NT2/D1 (cell line): Measurements from ENCODE around the gene LZTR1.
"Not testable (repeated sequence)": the region's sequence is repeated elsewhere in the genome, so short reads cannot be mapped to it uniquely, and the experiment has no call there.

Experiments
- DNase-seq: peaks from one replicate; pipeline ENCODE4 v3.0.0-alpha.2; 2011; ENCODE audit warnings: low read depth, low spot score
- H3K27me3 ChIP-seq: 2 replicates; pipeline ENCODE4 v1.6.0; 2011; ENCODE audit warnings: mild to moderate bottlenecking; ENCODE audit not compliant: insufficient read length, insufficient read depth
- H3K36me3 ChIP-seq: 2 replicates; pipeline ENCODE4 v1.6.1; 2011; ENCODE audit warnings: mild to moderate bottlenecking, low read length, mixed read lengths; ENCODE audit not compliant: insufficient read depth, insufficient read length
- H3K4me1 ChIP-seq: 2 replicates; pipeline ENCODE4 v1.5.1; 2011; ENCODE audit not compliant: insufficient read depth, insufficient read length
- H3K4me3 ChIP-seq: 2 replicates; pipeline ENCODE4 v1.5.1; 2011; ENCODE audit warnings: low read depth; ENCODE audit not compliant: insufficient read length
- H3K9ac ChIP-seq: 2 replicates; pipeline ENCODE4 v1.6.0; 2011; ENCODE audit warnings: low read depth; ENCODE audit not compliant: insufficient read length
- H3K9me3 ChIP-seq: 2 replicates; pipeline ENCODE4 v1.5.1; 2011; ENCODE audit warnings: mild to moderate bottlenecking, low read length; ENCODE audit not compliant: insufficient read depth
- SUZ12 ChIP-seq: IDR thresholded peaks from 2 replicates; pipeline ENCODE4 v1.6.1; 2011; ENCODE audit not compliant: insufficient read length, insufficient read depth; ENCODE audit errors: extremely low read depth
- YY1 ChIP-seq: IDR thresholded peaks from 2 replicates; pipeline ENCODE4 v1.6.1; 2011; ENCODE audit not compliant: insufficient read length, insufficient read depth
- ZNF274 ChIP-seq: IDR thresholded peaks from 2 replicates; pipeline ENCODE4 v1.6.1; 2011; ENCODE audit warnings: mild to moderate bottlenecking, low read depth, low read length

LZTR1 gene

GRCh38 chr22:20998411-20999336 is 16.6 kb downstream of the LZTR1 start:
- DNase-seq, result no peak
- H3K9ac ChIP-seq, result no peak overlapping the region
- no peaks in the 10 kb centered on the region for H3K9me3 ChIP-seq
- H3K4me3 ChIP-seq, result no peak overlapping the region
- H3K27me3 ChIP-seq, result no peaks in the 10 kb centered on the region
- no peak for TF ChIP-seq SUZ12
- TF ChIP-seq YY1, result no peak
- no peak for TF ChIP-seq ZNF274
- H3K4me1 ChIP-seq, result peaks cover 2% of the 10 kb centered on the region
- peaks cover 69% of the 10 kb centered on the region for H3K36me3 ChIP-seq

GRCh38 chr22:20999350-21000206 is 17.5 kb downstream of the LZTR1 start:
- Histone ChIP-seq H3K36me3 (peaks cover 60% of the 10 kb centered on the region), H3K9ac (no peak overlapping the region), H3K27me3 (no peaks in the 10 kb centered on the region), H3K4me3 (no peak overlapping the region), H3K9me3 (no peaks in the 10 kb centered on the region), H3K4me1 (peaks cover 2% of the 10 kb centered on the region)
- no peak for DNase-seq
- TF ChIP-seq SUZ12 (no peak), ZNF274 (no peak), YY1 (no peak)

- DNase-seq, result no peak
- Histone ChIP-seq H3K27me3 (no peaks in the 10 kb centered on the region), H3K4me3 (peak overlapping the region; percentile 76), H3K36me3 (peaks cover 52% of the 10 kb centered on the region), H3K9ac (peak overlapping the region; percentile 95), H3K4me1 (peaks cover 2% of the 10 kb centered on the region), H3K9me3 (no peaks in the 10 kb centered on the region)
- no peak for TF ChIP-seq ZNF274
- TF ChIP-seq YY1, result no peak
- no peak for TF ChIP-seq SUZ12
These were observed 18.3 kb downstream of the LZTR1 start for GRCh38 chr22:21000207-21000986.

GRCh38 chr22:21000987-21001600 is 19.0 kb downstream of the LZTR1 start:
- Histone ChIP-seq H3K9me3 (no peaks in the 10 kb centered on the region), H3K36me3 (peaks cover 46% of the 10 kb centered on the region), H3K4me3 (peak overlapping the region; percentile 76), H3K27me3 (no peaks in the 10 kb centered on the region), H3K4me1 (peaks cover 2% of the 10 kb centered on the region), H3K9ac (peak overlapping the region; percentile 95)
- DNase-seq, result no peak
- TF ChIP-seq YY1, result no peak
- TF ChIP-seq ZNF274, result no peak
- no peak for TF ChIP-seq SUZ12

GRCh38 chr22:21001601-21002325 is 19.7 kb downstream of the LZTR1 start, which contains the start of gene THAP7:
Gene THAP7 (minus strand): TSS chr22:21002118. CDS start chr22:21001911, 207 bp downstream.
- Histone ChIP-seq H3K27me3 (no peaks in the 10 kb centered on the region), H3K9me3 (no peaks in the 10 kb centered on the region), H3K9ac (peak within 1 kb of the TSS; percentile 95), H3K36me3 (peaks cover 40% of the 10 kb centered on the region), H3K4me3 (peak within 1 kb of the TSS; percentile 78), H3K4me1 (peaks cover 2% of the 10 kb centered on the region)
- peak; percentile 82 for DNase-seq
- TF ChIP-seq YY1 (peak; percentile 32), SUZ12 (no peak)

GRCh38 chr22:21003782-21004181 is 21.7 kb downstream of the LZTR1 start:
- no peak overlapping the region for H3K4me3 ChIP-seq
- H3K9ac ChIP-seq, result no peak overlapping the region
- H3K9me3 ChIP-seq, result no peaks in the 10 kb centered on the region
- no peak for TF ChIP-seq SUZ12
- TF ChIP-seq ZNF274, result no peak
- TF ChIP-seq YY1, result no peak
- no peak for DNase-seq
- H3K4me1 ChIP-seq, result peaks cover 2% of the 10 kb centered on the region
- H3K27me3 ChIP-seq, result no peaks in the 10 kb centered on the region
- peaks cover 22% of the 10 kb centered on the region for H3K36me3 ChIP-seq

GRCh38 chr22:21009208-21009607 is 27.1 kb downstream of the LZTR1 start:
- not testable (repeated sequence) for H3K9ac ChIP-seq, H3K27me3 ChIP-seq, H3K4me3 ChIP-seq, H3K36me3 ChIP-seq, H3K9me3 ChIP-seq, H3K4me1 ChIP-seq, DNase-seq
